IMR-90 (cell line): ENCODE data around the gene NCOR1. TPM values are rescaled to one million over a fixed set of nuclear protein-coding genes. Genes with fewer than 3 reads are reported as not detected.

Source experiments
- ATAC-seq: fragments of 200-7000 bp; cut with Tn5 transposase; 2 replicates; pipeline ENCODE4 v1.9.1; 2020; ENCODE audit warnings: low read depth, mild to moderate bottlenecking, moderate library complexity
- BruUV-seq: library from RNA; stranded (reverse); fragments of 400-500 nt; replicated peaks from 2 replicates; lab custom pipeline; 2021; lab: Mats Ljungman, UMichigan
- CTCF ChIA-PET: fragments of 300-600 bp; formaldehyde crosslinking; extraction: SDS; loops from one replicate; lab custom pipeline; 2021; ENCODE audit warnings: antibody characterized with exemption; lab: Yijun Ruan, JAX
- POLR2A ChIA-PET: fragments of 300-600 bp; sonication (Branson Sonifier 250); formaldehyde crosslinking; loops from one replicate; lab custom pipeline; 2022; ENCODE audit warnings: antibody characterized with exemption; ENCODE audit not compliant: unreplicated experiment; lab: Charles Lee
- DNase-seq: peaks from one replicate; pipeline ENCODE4 v3.0.0; 2013
- H2AFZ ChIP-seq: replicated peaks from 2 replicates; pipeline ENCODE3; 2013; ENCODE audit warnings: low read length, mild to moderate bottlenecking; ENCODE audit not compliant: poor library complexity
- H2AK5ac ChIP-seq: 2 replicates; pipeline ENCODE4 v1.6.1; 2013; ENCODE audit warnings: low read depth, low read length, inconsistent platforms
- H2AK9ac ChIP-seq: replicated peaks from 2 replicates; pipeline ENCODE3; 2013; ENCODE audit warnings: mild to moderate bottlenecking, low read depth, low read length, moderate library complexity; ENCODE audit not compliant: poor library complexity
- H2BK120ac ChIP-seq: 2 replicates; pipeline ENCODE4 v1.6.1; 2013; ENCODE audit warnings: low read depth, low read length, inconsistent platforms
- H2BK15ac ChIP-seq: 3 replicates; pipeline ENCODE4 v1.6.1; 2013; ENCODE audit warnings: low read depth, low read length, inconsistent platforms
- H2BK20ac ChIP-seq: 2 replicates; pipeline ENCODE4 v1.6.1; 2013; ENCODE audit warnings: low read depth, mild to moderate bottlenecking, inconsistent platforms, low read length, moderate library complexity
- H2BK5ac ChIP-seq: 2 replicates; pipeline ENCODE4 v1.6.1; 2013; ENCODE audit warnings: mild to moderate bottlenecking, low read depth, low read length, inconsistent platforms; ENCODE audit not compliant: poor library complexity, severe bottlenecking
- H3K14ac ChIP-seq: replicated peaks from 2 replicates; pipeline ENCODE4 v1.6.1; 2013; ENCODE audit warnings: low read depth, low read length, inconsistent platforms
- H3K18ac ChIP-seq: 2 replicates; pipeline ENCODE4 v1.6.1; 2013; ENCODE audit warnings: low read depth, low read length, control low read depth
- H3K23ac ChIP-seq: 2 replicates; pipeline ENCODE4 v1.6.1; 2013; ENCODE audit warnings: low read depth, low read length, inconsistent platforms
- H3K27ac ChIP-seq: 2 replicates; pipeline ENCODE4 v1.5.1; 2013; ENCODE audit warnings: mild to moderate bottlenecking, control low read depth, low read length; ENCODE audit not compliant: insufficient read depth
- H3K27me3 ChIP-seq: 2 replicates; pipeline ENCODE4 v1.6.1; 2013; ENCODE audit warnings: low read length; ENCODE audit not compliant: control insufficient read depth, insufficient read depth
- H3K36me3 ChIP-seq: 2 replicates; pipeline ENCODE4 v1.6.1; 2013; ENCODE audit warnings: low read length, mixed read lengths; ENCODE audit not compliant: control insufficient read depth, insufficient read depth
- H3K4ac ChIP-seq: 2 replicates; pipeline ENCODE4 v1.6.1; 2013; ENCODE audit warnings: low read depth, low read length, inconsistent platforms
- H3K4me1 ChIP-seq: 2 replicates; pipeline ENCODE4 v1.6.1; 2013; ENCODE audit warnings: low read length, mixed read lengths; ENCODE audit not compliant: control insufficient read depth, insufficient read depth
- H3K4me2 ChIP-seq: 2 replicates; pipeline ENCODE4 v1.6.1; 2013; ENCODE audit warnings: low read depth, mild to moderate bottlenecking, control low read depth, low read length, moderate library complexity
- H3K4me3 ChIP-seq: 2 replicates; pipeline ENCODE4 v1.5.1; 2013; ENCODE audit warnings: low read depth, mild to moderate bottlenecking, control low read depth, low read length, moderate library complexity; ENCODE audit not compliant: insufficient read depth
- H3K56ac ChIP-seq: 2 replicates; pipeline ENCODE4 v1.6.1; 2013; ENCODE audit warnings: low read length, inconsistent platforms; ENCODE audit not compliant: insufficient read depth; ENCODE audit errors: extremely low read depth
- H3K79me1 ChIP-seq, 2 experiments: 2 replicates each; pipeline ENCODE4 v1.6.1; 2013; ENCODE audit warnings: low read length in 2 of 2, inconsistent platforms in 1 of 2, low read depth in 1 of 2
- H3K9ac ChIP-seq: 2 replicates; pipeline ENCODE4 v1.6.1; 2013; ENCODE audit warnings: low read depth, low read length, control low read depth
- H3K9me1 ChIP-seq: 2 replicates; pipeline ENCODE4 v1.6.1; 2013; ENCODE audit warnings: low read length, inconsistent platforms; ENCODE audit not compliant: insufficient read depth
- H3K9me3 ChIP-seq: 2 replicates; pipeline ENCODE4 v1.6.1; 2013; ENCODE audit warnings: low read length; ENCODE audit not compliant: control insufficient read depth, insufficient read depth
- H4K20me1 ChIP-seq: 2 replicates; pipeline ENCODE4 v1.6.1; 2013; ENCODE audit warnings: low read length, inconsistent platforms; ENCODE audit not compliant: insufficient read depth
- H4K5ac ChIP-seq: 2 replicates; pipeline ENCODE4 v1.6.1; 2013; ENCODE audit warnings: mild to moderate bottlenecking, low read depth, low read length, control low read depth
- H4K8ac ChIP-seq, 2 experiments: 2 replicates each; pipeline ENCODE4 v1.6.1; 2013; ENCODE audit warnings: low read depth in 2 of 2, low read length in 2 of 2, control low read depth in 1 of 2, inconsistent platforms in 1 of 2
- H4K91ac ChIP-seq: 2 replicates; pipeline ENCODE4 v1.6.1; 2013; ENCODE audit warnings: low read depth, low read length, inconsistent platforms; ENCODE audit not compliant: insufficient read depth
- CEBPB ChIP-seq: IDR thresholded peaks from 2 replicates; pipeline ENCODE4 v1.6.1; 2012; ENCODE audit warnings: low read depth, low read length, improper control_type of control experiment
- CTCF ChIP-seq: conservative IDR thresholded peaks from 2 replicates; pipeline ENCODE4 v1.5.1; 2012; ENCODE audit warnings: mild to moderate bottlenecking, low read depth, low read length, improper control_type of control experiment
- MAFK ChIP-seq: IDR thresholded peaks from 2 replicates; pipeline ENCODE4 v1.6.1; 2012; ENCODE audit warnings: low read depth, low read length, improper control_type of control experiment
- MXI1 ChIP-seq: IDR thresholded peaks from 2 replicates; pipeline ENCODE4 v1.6.1; 2012; ENCODE audit warnings: low read depth, mild to moderate bottlenecking, low read length, moderate library complexity, borderline replicate concordance
- RAD21 ChIP-seq: IDR thresholded peaks from 2 replicates; pipeline ENCODE4 v1.6.1; 2012; ENCODE audit warnings: low read length, improper control_type of control experiment
- RFX5 ChIP-seq: IDR thresholded peaks from 2 replicates; pipeline ENCODE4 v1.8.0; 2012; ENCODE audit warnings: low read depth, mild to moderate bottlenecking, low read length, moderate library complexity
- SMC3 ChIP-seq: fragments of 150-350 bp; IDR thresholded peaks from 2 replicates; pipeline ENCODE4 v1.6.1; 2016; ENCODE audit warnings: low read depth, mild to moderate bottlenecking, antibody characterized with exemption, low read length, moderate library complexity
- WGBS, 2 experiments: methylation state at CpG; one replicate each; pipeline versions ENCODE4 v1.1.5 to v1.1.7; 2013; ENCODE audit warnings: missing lambda C conversion rate in 2 of 2; ENCODE audit not compliant: insufficient read length in 1 of 2; ENCODE audit errors: extremely low coverage in 2 of 2; 5-methylcytosine and 5-hydroxymethylcytosine counted together
- dilution Hi-C: fragments of 300-500 bp; cut with HindIII; formaldehyde crosslinking; loops from one replicate; pipeline ENCODE4 v1.14.3; 2018; ENCODE audit warnings: low sequenced_read_pairs; ENCODE audit not compliant: unreplicated experiment
- in situ Hi-C: fragments of 300-500 bp; cut with MboI; formaldehyde crosslinking; loops from 3 replicates; pipeline ENCODE4 v1.14.3; 2019; ENCODE audit warnings: low sequenced_read_pairs, inconsistent platforms, mixed read lengths
- intact Hi-C: fragments of 100-400 bp; cut with micrococcal nuclease; formaldehyde crosslinking; loops from 2 replicates; pipeline ENCODE4 v1.10.0; 2022
- polyA plus RNA-seq, 3 experiments: library from polyadenylated mRNA; depleted of rRNA; stranded (reverse); fragments of >200 nt; gene quantifications; 2 replicates each; pipeline ENCODE4 v1.2.3, GENCODE V29; 2012; ENCODE audit warnings: low replicate concordance in 1 of 3
- total RNA-seq: library from RNA; depleted of rRNA; stranded (reverse); fragments of >200 nt; gene quantifications from 2 replicates; pipeline ENCODE4 v1.2.3, GENCODE V29; 2012

NCOR1 gene
- total and polyA plus RNA-seq, 2 of the 4 experiments (the other 2 are of a cell fraction) = 54.5 to 80.3 TPM

- Histone ChIP-seq H3K18ac (no peak overlapping the region), H2AK5ac (no peak overlapping the region), H3K56ac (no peak overlapping the region), H3K9me3 (peaks cover 2% of the 10 kb centered on the region), H4K91ac (no peak overlapping the region), H4K20me1 (peaks cover 3% of the 10 kb centered on the region; the same call in 1 of the 2 replicates), H2AK9ac (no peak overlapping the region), H2BK120ac (no peak overlapping the region), H3K36me3 (peaks cover 50% of the 10 kb centered on the region), H3K23ac (no peak overlapping the region), H4K8ac (no peak overlapping the region), H2BK20ac (no peak overlapping the region), H4K5ac (no peak overlapping the region), H3K9ac (no peak overlapping the region), H3K27me3 (no peaks in the 10 kb centered on the region), H2AFZ (no peak overlapping the region), H3K14ac (no peak overlapping the region), H3K4ac (no peak overlapping the region), H3K27ac (no peak overlapping the region), H3K79me1 (peaks cover 6 to 48% of the 10 kb centered on the region in 2 experiments), H3K4me2 (no peak overlapping the region), H3K9me1 (no peaks in the 10 kb centered on the region), H2BK15ac (no peak overlapping the region), H3K4me3 (no peak overlapping the region), H2BK5ac (no peak overlapping the region), H3K4me1 (no peaks in the 10 kb centered on the region)
- TF ChIP-seq CEBPB (no peak), MXI1 (no peak), SMC3 (no peak), RFX5 (no peak), CTCF (no peak), MAFK (no peak), RAD21 (no peak)
- CTCF ChIA-PET = no interaction called here
- intact Hi-C loops = no loop called here
- DNase-seq (no peak), ATAC-seq (no peak)
- in situ Hi-C loops = no loop called here
- no TSS peak for BruUV-seq
- WGBS, 2 experiments = no CpG with 5 or more reads among the region's 2 CpGs
- dilution Hi-C loops = no loop called here
- POLR2A ChIA-PET = no interaction called here
Observed at GRCh38 chr17:16036261-16036660, 179.1 kb downstream of the NCOR1 start.
